DLD1 (cell line): ENCODE measurements around the gene SLC16A9.
"Not testable (repeated sequence)": the region's sequence is repeated elsewhere in the genome, so short reads cannot be mapped to it uniquely, and the experiment has no call there.

Source experiments
- in situ Hi-C: cut with HindIII; loops from 2 replicates; pipeline ENCODE4 v1.10.0; 2017; ENCODE audit warnings: low sequenced_read_pairs

Gene SLC16A9

GRCh38 chr10:59677253-59677831, 32.3 kb downstream of the SLC16A9 start:
- in situ Hi-C loops: no loop called here

GRCh38 chr10:59675812-59676211, 33.8 kb downstream of the SLC16A9 start:
- in situ Hi-C loops: no loop called here

- in situ Hi-C loops: no loop called here
Measured at GRCh38 chr10:59674215-59674836, 35.3 kb downstream of the SLC16A9 start.

- in situ Hi-C loops: no loop called here
Measured at GRCh38 chr10:59672150-59672875, 37.3 kb downstream of the SLC16A9 start.

GRCh38 chr10:59670269-59670668, 39.4 kb downstream of the SLC16A9 start:
- in situ Hi-C loops: no loop called here

GRCh38 chr10:59668096-59668495, 41.6 kb downstream of the SLC16A9 start:
- in situ Hi-C loops: no loop called here

- in situ Hi-C loops: no loop called here
Measured at GRCh38 chr10:59666310-59666709, 43.3 kb downstream of the SLC16A9 start.

- in situ Hi-C loops: not testable (repeated sequence)
Measured at GRCh38 chr10:59663213-59663612, 46.4 kb downstream of the SLC16A9 start.

- in situ Hi-C loops: no loop called here
Measured at GRCh38 chr10:59657724-59658123, 51.9 kb downstream of the SLC16A9 start.

- in situ Hi-C loops: no loop called here
Measured at GRCh38 chr10:59655309-59655708, 54.3 kb downstream of the SLC16A9 start.

GRCh38 chr10:59654007-59654406, 55.6 kb downstream of the SLC16A9 start:
- in situ Hi-C loops: no loop called here

- in situ Hi-C loops: no loop called here
Measured at GRCh38 chr10:59651902-59652301, 57.7 kb downstream of the SLC16A9 start.

GRCh38 chr10:59649606-59650346, 59.9 kb downstream of the SLC16A9 start:
- in situ Hi-C loops: no loop called here

GRCh38 chr10:59648711-59649201, 60.9 kb downstream of the SLC16A9 start:
- in situ Hi-C loops: no loop called here

GRCh38 chr10:59644841-59645240, 64.8 kb downstream of the SLC16A9 start:
- in situ Hi-C loops: no loop called here

- in situ Hi-C loops: not testable (repeated sequence)
Measured at GRCh38 chr10:59641688-59642087, 68.0 kb downstream of the SLC16A9 start.

GRCh38 chr10:59635502-59636290, 74.0 kb downstream of the SLC16A9 start:
- in situ Hi-C loops: no loop called here

- in situ Hi-C loops: no loop called here
Measured at GRCh38 chr10:59634102-59634501, 75.5 kb downstream of the SLC16A9 start.

- in situ Hi-C loops: no loop called here
Measured at GRCh38 chr10:59633063-59633462, 76.6 kb downstream of the SLC16A9 start.
